CD4-positive, alpha-beta T cell (primary cell): ENCODE results near the gene MAGOHB. TPM values are rescaled to one million over a fixed set of nuclear protein-coding genes. Genes with fewer than 3 reads are reported as not detected.

Experiments used
- ATAC-seq: fragments of 200-7000 bp; cut with Tn5 transposase; one replicate; pipeline ENCODE4 v1.10.0; 2022; ENCODE audit warnings: mild to moderate bottlenecking; ENCODE audit not compliant: poor library complexity
- CTCF ChIA-PET: fragments of 350-600 bp; sonication (Branson Sonifier 250); formaldehyde crosslinking; loops from one replicate; lab custom pipeline; 2021; ENCODE audit warnings: antibody characterized with exemption, inconsistent platforms; lab: Charles Lee
- POLR2A ChIA-PET: fragments of 350-600 bp; sonication (Branson Sonifier 250); formaldehyde crosslinking; loops from one replicate; lab custom pipeline; 2021; ENCODE audit warnings: antibody characterized with exemption, inconsistent platforms; lab: Charles Lee
- DNase-seq, 14 experiments: peaks; one replicate each; pipeline ENCODE4 v3.0.0-alpha.2; 2013 to 2020; ENCODE audit warnings: mixed read lengths in 2 of 14
- H3K27ac ChIP-seq, 2 donors: one replicate each; pipeline versions ENCODE4 v1.5.1 to v1.7.0; 2013; ENCODE audit warnings: low read length in 2 of 2, low read depth in 1 of 2, mild to moderate bottlenecking in 1 of 2
- H3K27me3 ChIP-seq, 2 experiments: 1 replicate in 1 of 2; 2 replicates in 1 of 2; pipeline versions ENCODE4 v1.6.1 to v1.7.0; 2013; ENCODE audit warnings: low read length in 2 of 2, control low read depth in 1 of 2, mild to moderate bottlenecking in 1 of 2, moderate library complexity in 1 of 2; ENCODE audit not compliant: insufficient read depth in 2 of 2, control insufficient read depth in 1 of 2
- H3K36me3 ChIP-seq: one replicate; pipeline ENCODE4 v1.6.1; 2013; ENCODE audit warnings: low read length, control low read depth; ENCODE audit not compliant: insufficient read depth
- H3K4me1 ChIP-seq: one replicate; pipeline ENCODE4 v1.6.1; 2013; ENCODE audit warnings: low read length, control low read depth; ENCODE audit not compliant: insufficient read depth
- H3K4me3 ChIP-seq: one replicate; pipeline ENCODE4 v1.5.1; 2013; ENCODE audit warnings: mild to moderate bottlenecking, low read length, moderate library complexity
- H3K9me3 ChIP-seq, 2 experiments: 1 replicate in 1 of 2; 2 replicates in 1 of 2; pipeline versions ENCODE4 v1.6.1 to v1.7.0; 2013; ENCODE audit warnings: low read length in 2 of 2, mild to moderate bottlenecking in 2 of 2, control low read depth in 1 of 2, moderate library complexity in 1 of 2; ENCODE audit not compliant: control insufficient read depth in 1 of 2, insufficient read depth in 1 of 2
- H3K27ac Mint-ChIP-seq: one replicate; pipeline ENCODE4 v1.8.0; 2020; ENCODE audit warnings: mixed read lengths
- H3K27me3 Mint-ChIP-seq: one replicate; pipeline ENCODE4 v1.8.0; 2021; ENCODE audit warnings: mixed read lengths
- H3K36me3 Mint-ChIP-seq: one replicate; pipeline ENCODE4 v1.8.0; 2021; ENCODE audit warnings: low read depth, mixed read lengths
- H3K4me1 Mint-ChIP-seq: one replicate; pipeline ENCODE4 v1.8.0; 2021; ENCODE audit warnings: low read depth, mixed read lengths
- H3K4me3 Mint-ChIP-seq: one replicate; pipeline ENCODE4 v1.8.0; 2020; ENCODE audit warnings: mild to moderate bottlenecking, mixed read lengths
- H3K9me3 Mint-ChIP-seq: one replicate; pipeline ENCODE4 v1.8.0; 2020; ENCODE audit warnings: mixed read lengths
- CTCF ChIP-seq: fragments of 200-600 bp; IDR thresholded peaks from one replicate; pipeline ENCODE4 v1.8.0; 2022; ENCODE audit warnings: antibody characterized with exemption, mild to moderate bottlenecking
- intact Hi-C, 2 experiments: fragments of 100-400 bp; cut with DNase I in 1 of 2; cut with micrococcal nuclease in 1 of 2; formaldehyde crosslinking; loops; one replicate each; pipeline versions ENCODE4 v1.15.1 to v1.9.0; 2023 to 2025; cut with DNase I, micrococcal nuclease
- total RNA-seq, 174 experiments: library from RNA in 2 of 174; stranded (reverse) in 2 of 174; gene quantifications; one replicate each; pipeline ENCODE4 v1.2.3 and lab custom pipeline; 2021 to 2026

Gene MAGOHB
- total RNA-seq, 2 experiments from 2014 or later: 7.5 to 7.7 TPM

GRCh38 chr12:10641735-10642500 is 28.5 kb upstream of the MAGOHB start:
- POLR2A ChIA-PET: interaction anchor here (0.6 kb wide), 1 partner anchor 31 kb away, joined by 3 read pairs; no protein-coding TSS in a partner anchor
- peaks cover 13% of the 10 kb centered on the region for H3K36me3 Mint-ChIP-seq
- H3K27me3 Mint-ChIP-seq: peaks cover 28% of the 10 kb centered on the region
- no peak overlapping the region for H3K4me3 ChIP-seq
- DNase-seq (no peak), ATAC-seq (no peak)
- TF ChIP-seq CTCF: no peak
- CTCF ChIA-PET: no interaction called here
- H3K9me3 ChIP-seq: peaks cover 5 to 20% of the 10 kb centered on the region in 2 experiments
- H3K27ac ChIP-seq: no peak overlapping the region
- intact Hi-C loops: no loop called here
- no peak overlapping the region for H3K4me3 Mint-ChIP-seq
- H3K36me3 ChIP-seq: no peaks in the 10 kb centered on the region
- no peak overlapping the region for H3K27ac Mint-ChIP-seq
- peaks cover 18% of the 10 kb centered on the region for H3K9me3 Mint-ChIP-seq
- no peaks in the 10 kb centered on the region for H3K4me1 Mint-ChIP-seq
- H3K27me3 ChIP-seq: no peaks in the 10 kb centered on the region
- H3K4me1 ChIP-seq: no peaks in the 10 kb centered on the region

GRCh38 chr12:10638728-10639127 is 25.3 kb upstream of the MAGOHB start:
- ATAC-seq: no peak

GRCh38 chr12:10636611-10637010 is 23.2 kb upstream of the MAGOHB start:
- CTCF ChIA-PET: no interaction called here
- H3K27ac Mint-ChIP-seq: no peak overlapping the region
- Histone ChIP-seq H3K4me1 (no peaks in the 10 kb centered on the region), H3K27ac (no peak overlapping the region), H3K36me3 (no peaks in the 10 kb centered on the region), H3K9me3 (no peaks in the 10 kb centered on the region), H3K4me3 (no peak overlapping the region), H3K27me3 (no peaks in the 10 kb centered on the region)
- H3K36me3 Mint-ChIP-seq: no peaks in the 10 kb centered on the region
- no peak for TF ChIP-seq CTCF
- POLR2A ChIA-PET: no interaction called here
- no peaks in the 10 kb centered on the region for H3K4me1 Mint-ChIP-seq
- H3K4me3 Mint-ChIP-seq: no peak overlapping the region
- H3K27me3 Mint-ChIP-seq: peaks cover 12% of the 10 kb centered on the region
- intact Hi-C loops: no loop called here
- ATAC-seq: no peak
- H3K9me3 Mint-ChIP-seq: no peaks in the 10 kb centered on the region
- DNase-seq: no peak

More at GRCh38 chr12:10638728-10639127, 25.3 kb upstream of the MAGOHB start:
- no peaks in the 10 kb centered on the region for H3K4me1 ChIP-seq
- no peak for DNase-seq
- Mint-ChIP-seq H3K27ac (no peak overlapping the region), H3K9me3 (no peaks in the 10 kb centered on the region), H3K4me1 (no peaks in the 10 kb centered on the region), H3K36me3 (no peaks in the 10 kb centered on the region), H3K27me3 (peaks cover 18% of the 10 kb centered on the region), H3K4me3 (no peak overlapping the region)
- H3K9me3 ChIP-seq: no peaks in the 10 kb centered on the region
- intact Hi-C loops: no loop called here
- no peaks in the 10 kb centered on the region for H3K27me3 ChIP-seq
- TF ChIP-seq CTCF: no peak
- H3K4me3 ChIP-seq: no peak overlapping the region
- ChIA-PET CTCF (no interaction called here), POLR2A (no interaction called here)
- H3K27ac ChIP-seq: no peak overlapping the region
- H3K36me3 ChIP-seq: no peaks in the 10 kb centered on the region
